OCI-M2 (cell line): ENCODE data around the gene KRT84.
"Not testable (repeated sequence)": the region's sequence is repeated elsewhere in the genome, so short reads cannot be mapped to it uniquely, and the experiment has no call there.

ENCODE experiments used
- DNase-seq: peaks from one replicate; lab custom pipeline; 2025; ENCODE audit not compliant: unreplicated experiment; lab: John Stamatoyannopoulos, UW

KRT84 gene

DNA sequence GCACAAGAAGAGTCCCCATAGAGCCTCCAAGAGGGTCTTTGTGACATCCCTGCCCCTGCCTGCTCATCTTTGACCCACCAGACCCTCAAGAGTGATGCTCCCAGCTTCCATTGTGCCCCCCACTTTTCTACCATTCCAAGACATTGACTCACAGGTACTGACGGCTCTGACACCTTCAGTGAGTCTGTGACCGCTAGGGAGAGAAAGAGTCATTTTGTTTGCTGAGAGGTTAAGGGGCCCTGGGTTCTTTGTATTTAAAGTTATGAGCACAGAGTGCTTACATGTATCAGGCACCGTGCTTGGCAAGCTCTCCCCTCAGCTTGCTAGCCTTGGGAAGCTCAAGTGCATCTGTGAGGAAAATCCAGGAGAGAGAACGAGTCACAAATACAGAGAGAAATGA, 27.8 kb upstream of the KRT84 start:
- no peak for DNase-seq

DNA sequence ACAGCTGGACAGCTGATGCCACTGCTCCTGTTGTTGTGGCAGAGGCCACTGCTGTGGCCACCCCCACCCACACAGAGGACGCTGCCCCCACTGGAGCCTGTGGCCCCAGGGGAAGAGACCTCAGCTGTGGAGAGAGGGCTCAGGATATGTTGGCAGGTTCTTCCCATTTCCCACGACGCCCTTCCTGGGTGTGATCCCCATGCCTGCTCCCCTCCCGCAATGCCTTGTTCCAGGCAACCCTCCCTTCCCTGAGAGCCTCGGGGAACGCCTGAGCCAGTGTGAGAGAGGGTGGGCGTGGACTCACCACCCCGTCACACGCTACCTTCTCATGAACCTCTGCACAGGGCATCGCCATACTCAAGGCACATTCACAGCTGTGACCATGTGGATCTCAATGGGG, 26.4 kb upstream of the KRT84 start:
- DNase-seq, result no peak

DNA sequence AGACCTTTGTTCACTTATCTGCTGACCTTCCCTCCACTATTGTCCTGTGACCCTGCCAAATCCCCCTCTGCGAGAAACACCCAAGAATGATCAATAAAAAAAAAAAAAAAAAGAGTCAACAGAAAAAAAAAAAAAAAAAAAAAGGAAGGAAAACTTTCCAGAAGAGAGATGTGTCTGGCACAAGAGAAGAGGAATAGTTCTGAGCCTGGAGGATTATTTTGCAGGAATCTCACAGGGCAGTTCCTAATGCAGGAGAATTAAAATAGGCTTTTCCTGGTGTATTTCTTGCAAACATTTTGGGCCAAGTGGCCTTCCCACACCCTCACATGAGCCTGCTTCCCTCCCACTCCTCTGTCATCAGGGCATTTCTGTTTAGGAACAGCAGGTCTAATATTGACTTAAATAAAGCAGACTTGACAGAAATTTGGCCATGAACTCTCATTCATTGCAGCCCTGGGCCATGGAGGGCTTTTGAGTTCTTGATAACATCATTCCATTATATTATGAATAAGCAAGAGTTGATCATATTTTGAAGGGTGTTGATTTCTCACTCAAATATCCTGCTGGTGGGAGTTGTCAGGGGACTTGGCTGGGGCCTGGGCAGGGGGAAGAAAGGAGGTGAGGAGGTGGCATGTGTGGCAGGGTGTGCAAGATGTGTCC, 25.3 kb upstream of the KRT84 start:
- not testable (repeated sequence) for DNase-seq

DNA sequence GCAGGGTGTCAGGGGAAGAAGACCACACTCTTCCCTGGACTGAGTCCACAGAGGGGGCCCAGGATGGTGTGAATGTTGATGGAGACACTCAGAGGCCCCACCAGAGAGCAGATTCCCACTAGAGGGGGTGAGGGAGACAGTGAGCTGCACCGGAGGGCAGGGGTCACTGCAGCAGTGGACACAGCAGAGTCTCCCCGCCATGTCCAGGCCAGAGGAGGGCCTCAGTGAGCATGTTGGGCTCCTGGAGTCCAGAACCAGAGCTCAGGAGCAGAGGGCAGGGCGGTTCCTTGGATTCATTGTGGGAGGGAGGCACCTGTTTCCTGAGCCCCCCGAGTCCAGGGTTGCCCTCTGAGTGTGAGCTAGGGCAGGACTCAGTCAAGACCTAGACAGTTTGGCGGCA, 22.5 kb upstream of the KRT84 start:
- no peak for DNase-seq

DNA sequence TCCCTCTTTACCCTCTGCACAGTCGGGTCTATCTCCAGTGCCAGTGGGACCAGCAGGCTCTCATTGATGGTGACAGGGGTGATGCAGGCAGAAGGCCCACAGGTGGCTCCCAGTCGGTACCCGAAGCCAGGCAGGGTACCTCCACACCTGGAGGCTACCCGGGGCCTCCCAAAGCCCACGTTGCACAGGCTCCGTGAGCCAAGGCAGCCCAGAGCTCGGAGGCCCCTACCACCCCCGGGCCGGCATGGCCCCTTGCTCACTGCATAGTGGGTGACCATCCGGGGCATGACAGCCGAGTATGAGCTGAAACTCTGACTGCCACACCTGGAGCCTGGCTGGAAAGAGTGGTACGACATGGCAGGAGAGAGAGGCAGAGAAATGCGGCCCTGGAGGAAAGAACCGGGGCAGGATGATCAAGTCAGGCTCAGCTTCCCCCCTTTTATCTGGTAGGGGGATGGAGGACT, 20.5 kb upstream of the KRT84 start, which contains the start of gene KRT82:
Gene KRT82 (minus strand): TSS at position 414 of the 464 bp plus-strand sequence. CDS start 58 bp downstream, at position 356.
- DNase-seq, result no peak

- no peak for DNase-seq
Measured at GRCh38 chr12:52404951-52405350, 19.5 kb upstream of the KRT84 start.

DNA sequence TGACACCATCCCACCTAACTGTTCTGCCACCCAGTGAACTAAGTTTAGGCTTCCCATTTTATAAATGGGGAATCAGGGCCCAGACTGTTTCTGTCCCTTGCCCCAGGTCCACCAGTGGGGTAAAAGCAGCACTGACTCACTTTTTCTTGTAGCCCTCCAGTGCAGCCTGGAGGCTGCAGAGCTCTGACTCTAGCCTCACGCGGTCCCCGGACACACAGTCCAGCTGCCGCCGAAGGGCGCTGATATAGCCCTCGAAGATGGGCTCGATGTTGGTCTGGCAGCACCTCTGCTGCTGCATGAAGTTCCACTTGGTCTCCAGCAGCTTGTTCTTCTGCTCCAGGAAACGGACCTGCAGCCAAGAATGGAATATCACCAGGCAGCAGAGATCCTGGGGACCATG, 18.1 kb upstream of the KRT84 start:
- no peak for DNase-seq

DNA sequence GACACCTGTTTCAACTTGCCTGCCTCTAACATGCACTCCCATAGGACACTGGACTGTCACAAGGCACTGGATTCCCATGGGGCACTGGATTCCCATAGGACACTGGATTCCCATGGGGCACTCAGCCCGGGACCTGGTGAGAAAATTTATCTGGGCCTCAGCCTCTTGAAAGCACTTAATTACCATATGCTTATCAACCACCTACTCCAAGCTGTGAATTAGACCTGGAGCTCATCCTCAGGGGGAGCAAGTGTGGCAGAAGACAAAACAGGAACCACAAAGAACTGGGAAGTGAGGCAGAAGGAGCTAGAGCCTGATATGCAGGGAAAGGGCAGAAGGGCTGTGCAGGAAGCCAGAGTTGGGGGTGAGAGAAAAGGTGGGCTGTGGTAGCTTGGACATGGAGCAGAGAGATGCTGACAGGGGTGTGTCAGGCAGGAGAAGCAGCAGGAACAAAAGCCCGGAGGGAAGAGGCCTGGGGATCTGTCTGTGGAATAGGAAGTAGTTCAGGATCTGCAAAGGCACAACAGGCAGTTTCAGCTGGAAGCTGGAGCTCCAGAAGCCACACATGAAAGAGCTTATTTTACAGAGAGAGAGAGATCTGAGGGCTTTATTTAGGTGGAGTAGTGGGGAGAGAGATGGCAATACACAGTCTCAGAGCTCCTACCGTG, 17.6 kb upstream of the KRT84 start:
- DNase-seq, result no peak

DNA sequence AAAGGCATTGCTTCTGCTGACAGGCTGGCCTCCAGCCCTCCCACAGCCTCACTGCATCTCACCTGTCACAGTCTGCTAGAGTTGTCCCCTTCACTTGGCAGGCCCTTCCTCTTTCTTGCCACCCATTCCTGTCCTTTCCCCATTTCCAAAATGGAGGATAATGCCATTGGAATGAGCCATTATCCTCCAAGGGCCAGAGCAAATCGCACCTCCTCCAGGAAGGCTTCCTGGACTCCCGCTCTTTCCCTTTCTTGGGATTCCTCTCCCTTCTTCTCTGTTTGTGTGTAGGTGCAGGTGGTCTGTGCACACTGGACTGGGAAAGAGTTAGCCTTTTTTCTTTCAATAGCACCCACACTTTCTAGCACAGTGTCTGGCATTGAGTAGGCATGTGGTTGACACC, 16.9 kb upstream of the KRT84 start:
- no peak for DNase-seq

GRCh38 chr12:52401926-52402325, 16.5 kb upstream of the KRT84 start:
- no peak for DNase-seq

GRCh38 chr12:52401526-52401925, 16.1 kb upstream of the KRT84 start:
- DNase-seq, result no peak

DNA sequence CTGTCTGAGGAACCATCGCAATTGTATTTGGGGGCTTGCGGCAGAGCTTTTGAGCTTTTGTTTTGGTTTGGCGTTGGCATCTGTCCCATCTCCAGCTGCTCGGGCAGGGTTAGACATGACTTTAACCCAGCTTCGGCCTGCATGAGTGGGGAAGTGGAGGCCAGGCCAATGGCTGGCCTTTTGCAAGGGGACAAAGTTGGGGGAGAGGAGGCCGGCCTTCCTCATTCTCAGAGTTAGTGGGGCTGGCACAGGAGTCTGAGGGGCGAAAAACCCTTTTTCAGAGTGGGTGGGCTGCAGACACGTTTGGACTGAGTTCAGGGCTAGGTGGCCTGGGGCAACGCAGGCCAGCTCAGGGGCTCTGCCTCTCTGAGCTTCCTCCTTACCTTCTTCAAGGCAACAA, 15.5 kb upstream of the KRT84 start:
- DNase-seq, result no peak

GRCh38 chr12:52399756-52400155, 14.3 kb upstream of the KRT84 start:
- no peak for DNase-seq

DNA sequence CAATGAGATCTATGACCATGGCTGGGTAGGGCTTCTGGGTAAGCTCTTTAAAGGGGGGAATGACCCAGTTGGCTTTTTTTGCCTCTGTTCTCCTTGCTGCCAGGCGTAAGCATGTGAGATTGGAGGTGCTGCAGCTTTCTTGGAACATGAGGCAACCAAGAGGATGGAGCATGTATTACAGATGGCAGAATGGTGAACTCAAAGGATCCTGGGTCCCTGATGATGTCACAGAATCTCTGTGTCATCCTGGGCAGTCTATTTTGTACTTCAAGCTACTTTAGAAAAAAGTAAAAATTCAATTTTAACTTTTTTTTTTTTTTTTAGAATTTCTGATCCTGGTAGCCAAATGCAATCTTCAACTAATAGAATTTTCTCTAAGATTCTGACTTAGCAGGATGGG, 12.7 kb upstream of the KRT84 start:
- DNase-seq, result no peak

GRCh38 chr12:52396656-52397055, 11.2 kb upstream of the KRT84 start:
- DNase-seq, result no peak

- no peak for DNase-seq
Measured at GRCh38 chr12:52395761-52396434, 10.4 kb upstream of the KRT84 start.

GRCh38 chr12:52394836-52395405, 9.5 kb upstream of the KRT84 start:
- no peak for DNase-seq

GRCh38 chr12:52392465-52393007, 7.1 kb upstream of the KRT84 start:
- DNase-seq, result no peak

- no peak for DNase-seq
Measured at GRCh38 chr12:52391618-52392002, 6.2 kb upstream of the KRT84 start.

GRCh38 chr12:52390739-52391617, 5.5 kb upstream of the KRT84 start:
- DNase-seq, result no peak
